Vagina (tissue), 2 donors: Measurements from ENCODE around the gene AKT1S1. TPM values are rescaled to one million over a fixed set of nuclear protein-coding genes. Genes with fewer than 3 reads are reported as not detected.

ENCODE experiments used
- DNase-seq, 2 donors: peaks; one replicate each; pipeline ENCODE4 v3.0.0-alpha.2; 2017; ENCODE audit errors: extremely low spot score in 2 of 2
- H3K27ac ChIP-seq: fragments of 200-600 bp; sonication (generic); one replicate; pipeline ENCODE4 v1.5.1; 2019
- H3K27me3 ChIP-seq: fragments of 200-600 bp; sonication (generic); one replicate; pipeline ENCODE4 v1.5.1; 2019
- H3K36me3 ChIP-seq, 2 donors: fragments of 200-600 bp; sonication (generic); one replicate each; pipeline ENCODE4 v1.5.1; 2017 to 2019
- H3K4me1 ChIP-seq: fragments of 200-600 bp; sonication (generic); one replicate; pipeline ENCODE4 v1.5.1; 2019
- H3K4me3 ChIP-seq, 2 donors: fragments of 200-600 bp; sonication (generic); 1 replicate in 1 of 2; 2 replicates in 1 of 2; pipeline ENCODE4 v1.5.1; 2016 to 2019
- H3K9me3 ChIP-seq: fragments of 200-600 bp; sonication (generic); one replicate; pipeline ENCODE4 v1.5.1; 2019
- POLR2A ChIP-seq, 2 donors: fragments of 450-650 bp; IDR thresholded peaks; one replicate each; pipeline ENCODE4 v1.6.1; 2017; ENCODE audit warnings: antibody characterized with exemption in 2 of 2, mild to moderate bottlenecking in 2 of 2, moderate library complexity in 2 of 2
- POLR2AphosphoS5 ChIP-seq, 2 donors: sonication (generic); formaldehyde crosslinking; IDR thresholded peaks; one replicate each; pipeline ENCODE4 v1.9.0; 2017; ENCODE audit warnings: antibody characterized with exemption in 2 of 2, mild to moderate bottlenecking in 2 of 2, low read depth in 1 of 2; ENCODE audit not compliant: insufficient read depth in 1 of 2
- intact Hi-C: fragments of 100-400 bp; cut with DNase I; formaldehyde crosslinking; loops from one replicate; pipeline ENCODE4 v1.15.1; 2023
- total RNA-seq: library from RNA; depleted of rRNA; stranded (reverse); fragments of >200 nt; gene quantifications from one replicate; pipeline ENCODE4 v1.2.3, GENCODE V29; 2016
- TF ChIP-seq, protein P1 (sequence below), 3 experiments: fragments of 450-650 bp in 2 of 3; fragments of 200-600 bp in 1 of 3; sonication (generic) in 1 of 3; IDR thresholded peaks; one replicate each; pipeline ENCODE4 v1.5.1; 2017 to 2019; ENCODE audit warnings: antibody characterized with exemption in 3 of 3, mild to moderate bottlenecking in 2 of 3, moderate library complexity in 2 of 3

Gene AKT1S1
- total RNA-seq, 1 donor from 2014 or later: 16.9 TPM

DNA sequence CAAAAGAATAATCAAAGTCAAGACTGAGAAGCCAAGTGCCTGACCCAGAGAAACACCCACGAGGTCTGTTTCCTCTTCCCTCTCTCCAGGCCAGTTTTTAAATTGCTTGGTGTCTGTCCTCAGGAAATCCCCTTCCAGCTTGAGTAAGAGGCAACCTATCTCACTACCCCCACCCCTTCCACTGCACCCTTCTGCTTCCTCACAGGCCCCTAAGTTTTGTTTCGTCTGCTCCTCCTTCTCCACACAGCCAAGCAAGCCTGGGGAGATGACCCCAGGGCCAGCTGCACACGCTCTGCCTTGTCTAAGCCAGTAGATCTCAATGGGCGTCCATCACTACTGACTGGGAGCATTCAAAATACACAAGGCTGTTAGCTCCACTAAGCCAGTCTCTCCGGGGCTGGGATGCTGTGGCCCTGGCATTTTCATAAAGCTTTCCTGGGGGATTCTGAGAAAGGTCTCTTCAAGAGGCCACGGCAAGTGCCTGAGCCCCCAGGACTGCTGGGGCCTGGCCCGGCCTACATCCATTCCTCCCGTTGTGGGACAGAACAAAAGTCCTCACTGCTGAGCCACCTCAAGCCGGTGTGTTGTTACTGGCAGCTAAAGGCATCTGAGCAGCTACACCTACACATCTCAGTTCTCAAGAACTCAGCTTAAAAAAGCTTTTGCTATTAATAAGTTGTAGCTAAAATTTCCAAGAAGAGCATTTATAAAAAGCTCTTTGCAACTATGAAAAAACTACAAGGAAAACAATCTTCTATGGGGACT is 34.4 kb upstream of the AKT1S1 start:
- H3K9me3 ChIP-seq: no peaks in the 10 kb centered on the region
- no peaks in the 10 kb centered on the region for H3K27me3 ChIP-seq
- intact Hi-C loops: no loop called here
- no peak overlapping the region for H3K27ac ChIP-seq
- H3K4me1 ChIP-seq: no peaks in the 10 kb centered on the region
- H3K36me3 ChIP-seq: peaks cover 0 to 18% of the 10 kb centered on the region in 2 donors
- no peak for DNase-seq
- no peak overlapping the region for H3K4me3 ChIP-seq
- TF ChIP-seq POLR2A (IDR thresholded peaks at IDR 0.05): no peak
- TF ChIP-seq, protein P1, sequence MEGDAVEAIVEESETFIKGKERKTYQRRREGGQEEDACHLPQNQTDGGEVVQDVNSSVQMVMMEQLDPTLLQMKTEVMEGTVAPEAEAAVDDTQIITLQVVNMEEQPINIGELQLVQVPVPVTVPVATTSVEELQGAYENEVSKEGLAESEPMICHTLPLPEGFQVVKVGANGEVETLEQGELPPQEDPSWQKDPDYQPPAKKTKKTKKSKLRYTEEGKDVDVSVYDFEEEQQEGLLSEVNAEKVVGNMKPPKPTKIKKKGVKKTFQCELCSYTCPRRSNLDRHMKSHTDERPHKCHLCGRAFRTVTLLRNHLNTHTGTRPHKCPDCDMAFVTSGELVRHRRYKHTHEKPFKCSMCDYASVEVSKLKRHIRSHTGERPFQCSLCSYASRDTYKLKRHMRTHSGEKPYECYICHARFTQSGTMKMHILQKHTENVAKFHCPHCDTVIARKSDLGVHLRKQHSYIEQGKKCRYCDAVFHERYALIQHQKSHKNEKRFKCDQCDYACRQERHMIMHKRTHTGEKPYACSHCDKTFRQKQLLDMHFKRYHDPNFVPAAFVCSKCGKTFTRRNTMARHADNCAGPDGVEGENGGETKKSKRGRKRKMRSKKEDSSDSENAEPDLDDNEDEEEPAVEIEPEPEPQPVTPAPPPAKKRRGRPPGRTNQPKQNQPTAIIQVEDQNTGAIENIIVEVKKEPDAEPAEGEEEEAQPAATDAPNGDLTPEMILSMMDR (IDR thresholded peaks at IDR 0.05): no peak
- no peak for TF ChIP-seq POLR2AphosphoS5 (IDR thresholded peaks at IDR 0.05; ENCODE audit: insufficient read depth in 1 of 2, low read depth in 1 of 2)

DNA sequence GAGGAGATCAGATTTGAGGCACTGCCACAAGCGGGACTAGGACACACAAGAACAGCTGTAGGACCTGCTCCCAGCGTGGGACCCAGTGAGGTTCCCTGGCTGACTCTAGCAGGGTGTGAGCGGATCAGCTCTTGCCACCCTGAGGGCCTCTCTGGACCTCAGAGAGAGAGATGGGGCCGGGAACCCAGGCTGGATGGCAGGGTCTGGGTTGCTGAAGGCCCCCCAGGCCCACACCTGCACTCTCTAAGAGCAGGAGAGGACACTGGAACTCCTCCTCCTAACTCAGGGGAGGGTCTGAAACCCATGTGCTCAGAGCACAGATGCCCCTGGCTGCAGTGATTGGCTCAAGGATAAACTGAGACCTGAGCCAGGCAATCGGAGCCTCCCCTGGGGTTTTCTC is 33.0 kb upstream of the AKT1S1 start:
- Histone ChIP-seq H3K36me3 (peaks cover 0 to 18% of the 10 kb centered on the region in 2 donors), H3K27ac (no peak overlapping the region), H3K9me3 (no peaks in the 10 kb centered on the region), H3K4me1 (no peaks in the 10 kb centered on the region), H3K27me3 (no peaks in the 10 kb centered on the region), H3K4me3 (no peak overlapping the region)
- intact Hi-C loops: no loop called here
- no peak for TF ChIP-seq POLR2A (IDR thresholded peaks at IDR 0.05)
- no peak for TF ChIP-seq POLR2AphosphoS5 (IDR thresholded peaks at IDR 0.05; ENCODE audit: insufficient read depth in 1 of 2, low read depth in 1 of 2)
- TF ChIP-seq, protein P1 (IDR thresholded peaks at IDR 0.05): no peak
- DNase-seq: no peak

DNA sequence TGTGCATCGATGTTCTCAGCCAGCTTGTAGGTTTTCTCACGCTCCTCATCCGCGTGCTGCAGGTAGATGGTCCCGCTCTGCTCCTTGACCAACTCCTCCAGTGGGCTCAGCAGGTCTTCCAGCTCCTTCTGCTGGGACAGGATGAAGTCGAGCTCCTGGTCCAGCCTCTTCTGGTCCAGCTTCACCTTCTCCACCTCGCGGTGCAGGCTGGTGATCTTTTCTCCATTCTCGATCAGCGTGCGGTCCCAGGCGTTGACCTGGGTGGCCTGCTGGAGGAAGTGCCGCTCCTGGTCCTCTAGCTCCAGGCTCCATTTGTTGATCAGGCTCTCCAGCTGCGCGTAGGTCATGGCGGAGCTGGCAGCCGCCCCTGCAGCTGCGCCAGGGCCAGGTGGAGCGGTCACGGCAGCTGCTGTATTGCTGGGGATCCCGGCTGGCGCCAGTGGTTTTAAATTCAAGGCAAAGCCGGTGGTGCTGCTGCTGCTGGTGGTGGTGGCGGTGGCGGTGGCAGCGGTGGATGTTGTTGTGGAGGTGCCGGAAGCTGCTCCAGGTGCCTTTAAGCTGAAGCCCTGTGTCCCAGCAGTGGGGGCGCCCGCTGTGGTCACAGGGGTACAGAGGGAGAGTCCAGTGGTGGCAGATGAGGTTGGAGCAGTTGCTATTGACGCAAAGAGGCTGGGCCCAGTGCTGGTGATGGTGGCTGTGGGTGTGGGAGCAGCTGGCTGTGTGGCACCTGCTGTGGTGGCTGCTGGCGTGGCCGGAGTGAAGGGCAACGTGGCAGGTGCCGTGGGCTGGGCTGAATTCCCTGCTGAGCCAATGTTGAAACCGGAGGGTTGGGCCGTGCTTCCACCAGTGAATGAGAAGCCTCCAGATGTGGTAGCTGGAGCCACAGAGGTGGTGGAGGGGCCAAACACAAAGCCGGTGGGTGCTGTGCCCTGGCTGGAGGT is 31.6 kb upstream of the AKT1S1 start:
- Histone ChIP-seq H3K4me1 (no peaks in the 10 kb centered on the region), H3K9me3 (no peaks in the 10 kb centered on the region), H3K27me3 (no peaks in the 10 kb centered on the region), H3K4me3 (no peak overlapping the region), H3K36me3 (peaks cover 0 to 18% of the 10 kb centered on the region in 2 donors), H3K27ac (no peak overlapping the region)
- no peak for DNase-seq
- no peak for TF ChIP-seq POLR2AphosphoS5 (IDR thresholded peaks at IDR 0.05; ENCODE audit: insufficient read depth in 1 of 2, low read depth in 1 of 2)
- intact Hi-C loops: no loop called here

DNA sequence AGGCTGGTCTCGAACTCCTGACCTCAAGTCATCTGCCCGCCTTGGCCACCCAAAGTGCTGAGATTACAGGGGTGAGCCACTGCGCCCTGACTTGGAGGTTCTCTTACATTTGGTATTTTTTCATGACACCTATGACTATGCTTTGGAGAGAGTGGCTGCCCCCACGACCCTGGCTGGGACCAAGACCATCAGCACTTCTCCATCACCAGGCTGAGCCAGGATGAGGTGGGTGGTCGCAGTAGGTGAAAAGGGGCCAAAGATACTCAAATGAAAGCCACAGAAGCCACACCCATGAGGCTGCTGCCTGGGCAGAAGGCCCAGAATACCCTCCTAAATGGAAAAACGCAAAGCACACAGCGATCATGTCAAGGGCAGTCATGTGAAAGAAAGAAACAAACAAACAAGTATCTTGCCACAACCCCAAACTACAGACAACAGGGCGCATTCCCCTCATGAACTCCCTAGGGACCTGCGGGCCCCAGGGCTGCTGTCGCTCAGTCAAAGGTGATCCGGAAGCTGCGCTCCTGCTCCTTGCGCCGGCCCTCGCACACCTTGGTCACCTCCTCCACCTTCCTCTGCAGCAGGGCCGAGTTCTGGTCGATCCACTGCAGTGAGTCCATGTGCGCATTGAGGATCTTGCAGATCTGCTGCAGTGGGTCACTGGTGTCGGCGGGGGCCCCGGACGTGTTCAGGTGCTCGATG is 30.7 kb upstream of the AKT1S1 start:
- Histone ChIP-seq H3K9me3 (no peaks in the 10 kb centered on the region), H3K27me3 (no peaks in the 10 kb centered on the region), H3K27ac (no peak overlapping the region), H3K4me1 (no peaks in the 10 kb centered on the region), H3K4me3 (no peak overlapping the region), H3K36me3 (peaks cover 0 to 18% of the 10 kb centered on the region in 2 donors)
- TF ChIP-seq, protein P1 (IDR thresholded peaks at IDR 0.05): no peak
- TF ChIP-seq POLR2A (IDR thresholded peaks at IDR 0.05) (no peak), POLR2AphosphoS5 (IDR thresholded peaks at IDR 0.05; ENCODE audit: insufficient read depth in 1 of 2, low read depth in 1 of 2) (no peak)
- no peak for DNase-seq
- intact Hi-C loops: no loop called here

DNA sequence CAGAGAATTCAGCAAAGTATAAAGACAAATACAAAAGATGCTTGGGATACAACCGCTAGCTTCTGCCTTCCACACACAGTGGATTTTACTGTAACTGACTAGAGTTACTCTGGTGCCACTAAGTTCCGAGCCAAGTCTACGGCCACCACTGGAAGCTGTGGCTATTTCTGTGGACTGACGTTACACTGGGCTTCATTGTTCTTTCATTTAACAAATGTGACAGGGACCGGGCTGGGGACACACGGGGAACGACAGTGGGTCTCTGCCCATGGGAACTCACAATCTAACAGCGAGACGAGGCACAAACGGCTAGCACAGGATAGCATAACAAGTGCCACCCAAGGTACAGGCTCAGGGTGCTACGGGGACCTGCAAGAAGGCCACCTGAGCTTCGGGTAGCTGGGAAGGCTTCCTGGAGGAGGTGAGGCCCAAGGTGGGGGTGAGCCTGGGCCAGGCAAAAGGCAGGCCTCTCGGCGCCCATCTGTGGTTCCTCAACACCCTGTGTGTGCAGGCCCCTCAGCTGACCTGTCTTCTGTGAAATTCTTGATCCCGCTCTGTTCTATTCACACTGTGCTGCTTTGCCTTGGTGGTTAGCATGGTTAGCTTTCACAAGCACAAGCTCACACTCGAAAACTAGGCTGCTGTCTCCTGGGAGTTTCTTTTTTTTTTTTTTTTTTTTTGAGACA is 29.9 kb upstream of the AKT1S1 start:
- TF ChIP-seq POLR2AphosphoS5 (IDR thresholded peaks at IDR 0.05; ENCODE audit: insufficient read depth in 1 of 2, low read depth in 1 of 2) (no peak), POLR2A (IDR thresholded peaks at IDR 0.05) (no peak)
- TF ChIP-seq, protein P1 (IDR thresholded peaks at IDR 0.05): no peak
- no peak for DNase-seq
- intact Hi-C loops: no loop called here

More for the DNA sequence above, 29.9 kb upstream of the AKT1S1 start:
- Histone ChIP-seq H3K36me3 (peaks cover 0 to 18% of the 10 kb centered on the region in 2 donors), H3K27ac (no peak overlapping the region), H3K9me3 (no peaks in the 10 kb centered on the region), H3K4me1 (no peaks in the 10 kb centered on the region), H3K27me3 (no peaks in the 10 kb centered on the region), H3K4me3 (no peak overlapping the region)
